Activated CD4-positive, alpha-beta T cell treated with anti-CD3 and anti-CD28 coated beads, Interleukin-2, amount 50 U/mL, for 4 hours (primary cell): ENCODE data around the gene HYDIN.
A peak's percentile ranks its signal among the peaks of the same experiment; 100 is the strongest.

Experiments used
- DNase-seq, 2 experiments: peaks; one replicate each; pipeline ENCODE4 v3.0.0-alpha.2; 2020

Gene HYDIN

GRCh38 chr16:70782237-70782636 is 448.3 kb downstream of the HYDIN start:
- DNase-seq, result no peak

DNA sequence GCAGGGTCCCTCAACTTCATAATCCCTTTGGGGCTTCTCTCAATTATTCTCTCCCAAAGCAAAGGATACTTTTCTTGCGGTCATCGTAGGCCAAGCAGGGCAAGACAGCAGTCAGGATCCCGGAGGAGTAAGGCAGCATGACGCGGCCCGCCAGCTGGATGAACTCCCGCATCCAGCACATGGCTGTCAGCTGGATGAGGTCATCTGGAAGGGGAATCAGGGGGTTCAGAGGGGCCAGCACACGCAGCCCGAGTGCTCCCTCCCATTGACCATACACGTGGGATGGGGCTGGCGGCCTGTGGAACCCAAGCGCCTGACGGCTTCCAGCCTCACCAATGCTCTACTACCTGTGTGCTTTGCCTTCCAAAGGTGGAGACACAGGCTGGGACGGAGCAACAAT is 448.7 kb downstream of the HYDIN start:
- no peak for DNase-seq

GRCh38 chr16:70780546-70780945 is 450.0 kb downstream of the HYDIN start:
- DNase-seq, result no peak

GRCh38 chr16:70779361-70779760 is 451.2 kb downstream of the HYDIN start:
- no peak for DNase-seq

- DNase-seq, result no peak
Observed at GRCh38 chr16:70778901-70779309, 451.6 kb downstream of the HYDIN start.

- no peak for DNase-seq
Observed at GRCh38 chr16:70777973-70778406, 452.5 kb downstream of the HYDIN start.

- no peak for DNase-seq
Observed at GRCh38 chr16:70777496-70777895, 453.0 kb downstream of the HYDIN start.

- DNase-seq, result no peak
Observed at GRCh38 chr16:70775399-70775798, 455.1 kb downstream of the HYDIN start.

GRCh38 chr16:70774261-70774660 is 456.3 kb downstream of the HYDIN start:
- DNase-seq, result no peak

DNA sequence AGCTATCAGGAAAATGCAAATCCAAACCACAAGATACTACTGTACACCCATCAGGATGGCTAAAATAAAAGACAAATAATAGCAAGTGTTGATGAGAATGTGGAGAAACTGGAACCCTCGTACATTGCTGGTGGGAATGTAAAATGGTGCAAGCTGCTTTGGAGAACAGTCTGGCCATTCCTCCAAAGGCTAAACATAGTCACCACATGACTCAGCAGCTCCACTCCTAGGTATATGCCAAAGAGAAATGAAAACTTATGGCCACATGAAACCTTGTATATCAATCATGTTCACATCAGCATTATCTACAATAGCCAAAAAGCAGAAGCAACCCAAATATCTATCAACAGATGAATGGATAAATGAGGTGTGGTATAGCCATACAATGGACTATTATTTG is 458.0 kb downstream of the HYDIN start:
- DNase-seq, result no peak

GRCh38 chr16:70770626-70771552 is 459.6 kb downstream of the HYDIN start:
- peak; percentile 25 to 44 for DNase-seq

- no peak for DNase-seq
Observed at GRCh38 chr16:70770291-70770625, 460.3 kb downstream of the HYDIN start.

- no peak for DNase-seq
Observed at GRCh38 chr16:70769761-70770160, 460.8 kb downstream of the HYDIN start.

DNA sequence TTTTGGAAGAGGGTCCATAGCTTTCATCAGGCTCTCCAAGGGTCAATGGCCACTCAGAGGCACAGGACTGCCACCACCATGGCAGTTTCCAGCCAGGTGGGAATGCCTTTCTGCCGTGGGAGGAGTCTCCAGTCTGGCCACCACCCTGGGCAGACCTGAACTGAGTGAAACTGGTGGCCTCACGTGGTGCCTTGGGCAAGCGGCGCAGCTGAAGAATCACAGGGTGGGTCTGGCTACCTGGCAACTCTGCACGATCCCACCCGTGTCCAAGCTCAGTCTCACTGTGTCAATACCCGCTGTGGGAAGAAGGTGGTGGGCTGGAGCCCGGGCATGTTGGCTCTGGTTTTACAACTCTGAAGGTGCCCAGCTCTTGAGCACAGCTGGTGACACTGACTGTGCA is 461.4 kb downstream of the HYDIN start:
- DNase-seq, result no peak

GRCh38 chr16:70768203-70768580 is 462.3 kb downstream of the HYDIN start:
- DNase-seq, result no peak

GRCh38 chr16:70767377-70768202 is 462.9 kb downstream of the HYDIN start:
- DNase-seq, result no peak

DNA sequence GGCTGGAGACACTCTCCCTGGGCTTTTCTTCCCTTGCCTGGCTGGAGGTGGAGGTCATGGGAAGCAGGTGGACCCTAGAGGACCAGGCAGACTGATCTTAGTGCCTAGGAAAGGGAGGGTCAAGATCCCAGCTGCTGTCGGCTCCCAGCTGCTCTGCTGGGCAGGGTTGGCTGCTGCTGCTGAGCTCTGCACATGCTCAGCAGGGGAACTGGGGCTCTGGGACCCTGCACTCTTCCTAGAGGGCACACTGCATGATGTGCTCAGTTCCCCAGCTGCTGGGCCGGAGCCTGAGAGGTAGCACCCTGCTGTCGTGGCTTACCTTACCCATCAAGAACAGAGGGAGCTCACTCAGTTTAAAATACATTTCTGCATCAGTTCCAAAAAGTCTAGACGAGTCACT is 463.9 kb downstream of the HYDIN start:
- DNase-seq, result no peak

DNA sequence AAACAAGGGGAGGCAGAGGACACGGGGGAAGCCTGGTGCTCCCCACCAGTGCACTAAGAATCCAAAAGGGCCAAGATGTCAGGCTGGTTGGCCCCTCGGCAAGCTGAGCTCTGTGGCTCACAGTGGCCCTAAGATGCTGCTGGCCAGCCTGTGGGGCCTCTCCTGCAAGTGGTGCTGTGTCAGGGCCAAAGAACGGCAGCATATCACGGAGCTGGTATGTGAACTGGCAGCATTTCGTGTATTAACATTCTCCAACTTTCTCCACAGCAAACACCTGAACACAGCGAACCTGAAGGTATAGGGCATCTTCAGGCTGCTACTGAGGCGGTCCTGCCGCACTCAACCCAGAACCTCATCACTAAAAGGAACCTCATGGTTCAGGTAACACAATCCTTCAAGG is 464.3 kb downstream of the HYDIN start:
- DNase-seq, result no peak

- no peak for DNase-seq
Observed at GRCh38 chr16:70765491-70765890, 465.0 kb downstream of the HYDIN start.

DNA sequence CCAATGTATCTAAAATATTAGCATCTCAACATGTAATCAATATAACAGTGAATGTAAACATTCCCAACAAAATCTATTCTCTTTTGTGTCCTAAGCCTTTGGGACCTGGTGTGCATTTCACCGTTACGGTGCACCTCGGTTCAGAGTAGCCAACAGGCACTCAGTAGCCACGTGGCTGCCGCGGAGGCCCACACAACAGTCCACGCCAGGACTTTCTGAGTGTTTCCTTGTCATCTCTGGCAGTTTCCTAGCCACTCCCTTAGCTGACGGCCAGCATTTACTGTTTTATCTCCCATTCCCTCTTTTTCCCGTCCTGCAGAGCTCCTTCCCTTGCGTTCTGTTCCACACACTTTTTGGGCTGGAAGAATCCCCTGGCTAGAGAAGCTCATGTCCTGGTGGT is 465.9 kb downstream of the HYDIN start:
- DNase-seq, result no peak

- DNase-seq, result no peak
Observed at GRCh38 chr16:70760221-70760620, 470.3 kb downstream of the HYDIN start.

- no peak for DNase-seq
Observed at GRCh38 chr16:70759666-70760065, 470.9 kb downstream of the HYDIN start.

- DNase-seq, result no peak
Observed at GRCh38 chr16:70758786-70759185, 471.7 kb downstream of the HYDIN start.
